IMR-90 (cell line): ENCODE results near the gene ERC2. TPM values are rescaled to one million over a fixed set of nuclear protein-coding genes. Genes with fewer than 3 reads are reported as not detected.

Experiments
- ATAC-seq: fragments of 200-7000 bp; cut with Tn5 transposase; 2 replicates; pipeline ENCODE4 v1.9.1; 2020; ENCODE audit warnings: low read depth, mild to moderate bottlenecking, moderate library complexity
- BruUV-seq: library from RNA; stranded (reverse); fragments of 400-500 nt; replicated peaks from 2 replicates; lab custom pipeline; 2021; lab: Mats Ljungman, UMichigan
- CTCF ChIA-PET: fragments of 300-600 bp; formaldehyde crosslinking; extraction: SDS; loops from one replicate; lab custom pipeline; 2021; ENCODE audit warnings: antibody characterized with exemption; lab: Yijun Ruan, JAX
- POLR2A ChIA-PET: fragments of 300-600 bp; sonication (Branson Sonifier 250); formaldehyde crosslinking; loops from one replicate; lab custom pipeline; 2022; ENCODE audit warnings: antibody characterized with exemption; ENCODE audit not compliant: unreplicated experiment; lab: Charles Lee
- DNase-seq: peaks from one replicate; pipeline ENCODE4 v3.0.0; 2013
- H2AFZ ChIP-seq: replicated peaks from 2 replicates; pipeline ENCODE3; 2013; ENCODE audit warnings: low read length, mild to moderate bottlenecking; ENCODE audit not compliant: poor library complexity
- H2AK5ac ChIP-seq: 2 replicates; pipeline ENCODE4 v1.6.1; 2013; ENCODE audit warnings: low read depth, low read length, inconsistent platforms
- H2AK9ac ChIP-seq: replicated peaks from 2 replicates; pipeline ENCODE3; 2013; ENCODE audit warnings: mild to moderate bottlenecking, low read depth, low read length, moderate library complexity; ENCODE audit not compliant: poor library complexity
- H2BK120ac ChIP-seq: 2 replicates; pipeline ENCODE4 v1.6.1; 2013; ENCODE audit warnings: low read depth, low read length, inconsistent platforms
- H2BK15ac ChIP-seq: 3 replicates; pipeline ENCODE4 v1.6.1; 2013; ENCODE audit warnings: low read depth, low read length, inconsistent platforms
- H2BK20ac ChIP-seq: 2 replicates; pipeline ENCODE4 v1.6.1; 2013; ENCODE audit warnings: low read depth, mild to moderate bottlenecking, inconsistent platforms, low read length, moderate library complexity
- H2BK5ac ChIP-seq: 2 replicates; pipeline ENCODE4 v1.6.1; 2013; ENCODE audit warnings: mild to moderate bottlenecking, low read depth, low read length, inconsistent platforms; ENCODE audit not compliant: poor library complexity, severe bottlenecking
- H3K14ac ChIP-seq: replicated peaks from 2 replicates; pipeline ENCODE4 v1.6.1; 2013; ENCODE audit warnings: low read depth, low read length, inconsistent platforms
- H3K18ac ChIP-seq: 2 replicates; pipeline ENCODE4 v1.6.1; 2013; ENCODE audit warnings: low read depth, low read length, control low read depth
- H3K23ac ChIP-seq: 2 replicates; pipeline ENCODE4 v1.6.1; 2013; ENCODE audit warnings: low read depth, low read length, inconsistent platforms
- H3K27ac ChIP-seq: 2 replicates; pipeline ENCODE4 v1.5.1; 2013; ENCODE audit warnings: mild to moderate bottlenecking, control low read depth, low read length; ENCODE audit not compliant: insufficient read depth
- H3K27me3 ChIP-seq: 2 replicates; pipeline ENCODE4 v1.6.1; 2013; ENCODE audit warnings: low read length; ENCODE audit not compliant: control insufficient read depth, insufficient read depth
- H3K36me3 ChIP-seq: 2 replicates; pipeline ENCODE4 v1.6.1; 2013; ENCODE audit warnings: low read length, mixed read lengths; ENCODE audit not compliant: control insufficient read depth, insufficient read depth
- H3K4ac ChIP-seq: 2 replicates; pipeline ENCODE4 v1.6.1; 2013; ENCODE audit warnings: low read depth, low read length, inconsistent platforms
- H3K4me1 ChIP-seq: 2 replicates; pipeline ENCODE4 v1.6.1; 2013; ENCODE audit warnings: low read length, mixed read lengths; ENCODE audit not compliant: control insufficient read depth, insufficient read depth
- H3K4me2 ChIP-seq: 2 replicates; pipeline ENCODE4 v1.6.1; 2013; ENCODE audit warnings: low read depth, mild to moderate bottlenecking, control low read depth, low read length, moderate library complexity
- H3K4me3 ChIP-seq: 2 replicates; pipeline ENCODE4 v1.5.1; 2013; ENCODE audit warnings: low read depth, mild to moderate bottlenecking, control low read depth, low read length, moderate library complexity; ENCODE audit not compliant: insufficient read depth
- H3K56ac ChIP-seq: 2 replicates; pipeline ENCODE4 v1.6.1; 2013; ENCODE audit warnings: low read length, inconsistent platforms; ENCODE audit not compliant: insufficient read depth; ENCODE audit errors: extremely low read depth
- H3K79me1 ChIP-seq, 2 experiments: 2 replicates each; pipeline ENCODE4 v1.6.1; 2013; ENCODE audit warnings: low read length in 2 of 2, inconsistent platforms in 1 of 2, low read depth in 1 of 2
- H3K9ac ChIP-seq: 2 replicates; pipeline ENCODE4 v1.6.1; 2013; ENCODE audit warnings: low read depth, low read length, control low read depth
- H3K9me1 ChIP-seq: 2 replicates; pipeline ENCODE4 v1.6.1; 2013; ENCODE audit warnings: low read length, inconsistent platforms; ENCODE audit not compliant: insufficient read depth
- H3K9me3 ChIP-seq: 2 replicates; pipeline ENCODE4 v1.6.1; 2013; ENCODE audit warnings: low read length; ENCODE audit not compliant: control insufficient read depth, insufficient read depth
- H4K20me1 ChIP-seq: 2 replicates; pipeline ENCODE4 v1.6.1; 2013; ENCODE audit warnings: low read length, inconsistent platforms; ENCODE audit not compliant: insufficient read depth
- H4K5ac ChIP-seq: 2 replicates; pipeline ENCODE4 v1.6.1; 2013; ENCODE audit warnings: mild to moderate bottlenecking, low read depth, low read length, control low read depth
- H4K8ac ChIP-seq, 2 experiments: 2 replicates each; pipeline ENCODE4 v1.6.1; 2013; ENCODE audit warnings: low read depth in 2 of 2, low read length in 2 of 2, control low read depth in 1 of 2, inconsistent platforms in 1 of 2
- H4K91ac ChIP-seq: 2 replicates; pipeline ENCODE4 v1.6.1; 2013; ENCODE audit warnings: low read depth, low read length, inconsistent platforms; ENCODE audit not compliant: insufficient read depth
- BHLHE40 ChIP-seq: fragments of 150-350 bp; IDR thresholded peaks from 2 replicates; pipeline ENCODE4 v1.6.1; 2016; ENCODE audit warnings: mild to moderate bottlenecking, low read depth, low read length
- CHD1 ChIP-seq: IDR thresholded peaks from 2 replicates; pipeline ENCODE4 v1.6.1; 2012; ENCODE audit warnings: low read depth, low read length, improper control_type of control experiment
- FOS ChIP-seq: fragments of 150-350 bp; IDR thresholded peaks from 2 replicates; pipeline ENCODE4 v1.6.1; 2016; ENCODE audit warnings: low read depth, low read length
- MAFK ChIP-seq: IDR thresholded peaks from 2 replicates; pipeline ENCODE4 v1.6.1; 2012; ENCODE audit warnings: low read depth, low read length, improper control_type of control experiment
- MAZ ChIP-seq: IDR thresholded peaks from 2 replicates; pipeline ENCODE4 v1.6.1; 2012; ENCODE audit warnings: low read depth, mild to moderate bottlenecking, low read length, improper control_type of control experiment, moderate library complexity, borderline replicate concordance
- MXI1 ChIP-seq: IDR thresholded peaks from 2 replicates; pipeline ENCODE4 v1.6.1; 2012; ENCODE audit warnings: low read depth, mild to moderate bottlenecking, low read length, moderate library complexity, borderline replicate concordance
- NFE2L2 ChIP-seq: fragments of 150-350 bp; IDR thresholded peaks from 2 replicates; pipeline ENCODE4 v1.6.1; 2016; ENCODE audit warnings: low read depth, mild to moderate bottlenecking, low read length
- POLR2A ChIP-seq: IDR thresholded peaks from 2 replicates; pipeline ENCODE4 v1.6.1; 2012; ENCODE audit warnings: mild to moderate bottlenecking, low read depth, low read length
- RAD21 ChIP-seq: IDR thresholded peaks from 2 replicates; pipeline ENCODE4 v1.6.1; 2012; ENCODE audit warnings: low read length, improper control_type of control experiment
- RFX5 ChIP-seq: IDR thresholded peaks from 2 replicates; pipeline ENCODE4 v1.8.0; 2012; ENCODE audit warnings: low read depth, mild to moderate bottlenecking, low read length, moderate library complexity
- SMC3 ChIP-seq: fragments of 150-350 bp; IDR thresholded peaks from 2 replicates; pipeline ENCODE4 v1.6.1; 2016; ENCODE audit warnings: low read depth, mild to moderate bottlenecking, antibody characterized with exemption, low read length, moderate library complexity
- dilution Hi-C: fragments of 300-500 bp; cut with HindIII; formaldehyde crosslinking; loops from one replicate; pipeline ENCODE4 v1.14.3; 2018; ENCODE audit warnings: low sequenced_read_pairs; ENCODE audit not compliant: unreplicated experiment
- in situ Hi-C: fragments of 300-500 bp; cut with MboI; formaldehyde crosslinking; loops from 3 replicates; pipeline ENCODE4 v1.14.3; 2019; ENCODE audit warnings: low sequenced_read_pairs, inconsistent platforms, mixed read lengths
- intact Hi-C: fragments of 100-400 bp; cut with micrococcal nuclease; formaldehyde crosslinking; loops from 2 replicates; pipeline ENCODE4 v1.10.0; 2022
- polyA plus RNA-seq, 3 experiments: library from polyadenylated mRNA; depleted of rRNA; stranded (reverse); fragments of >200 nt; gene quantifications; 2 replicates each; pipeline ENCODE4 v1.2.3, GENCODE V29; 2012; ENCODE audit warnings: low replicate concordance in 1 of 3
- total RNA-seq: library from RNA; depleted of rRNA; stranded (reverse); fragments of >200 nt; gene quantifications from 2 replicates; pipeline ENCODE4 v1.2.3, GENCODE V29; 2012
- TF ChIP-seq, protein P1 (sequence below): fragments of 150-350 bp; IDR thresholded peaks from 2 replicates; pipeline ENCODE4 v1.6.1; 2016; ENCODE audit warnings: low read depth, mild to moderate bottlenecking, low read length, moderate library complexity, borderline replicate concordance
- TF ChIP-seq, protein P2 (sequence below): fragments of 150-350 bp; IDR thresholded peaks from 2 replicates; pipeline ENCODE4 v1.6.1; 2017; ENCODE audit warnings: mild to moderate bottlenecking, antibody characterized with exemption, low read length, low read depth

ERC2 gene
- total and polyA plus RNA-seq, 2 of the 4 experiments (the other 2 are of a cell fraction): 0.17 to 0.18 TPM

- Histone ChIP-seq H3K79me1 (no peaks in the 10 kb centered on the region), H2BK120ac (no peak overlapping the region), H4K8ac (no peak overlapping the region), H3K4me3 (no peak overlapping the region), H3K9me1 (no peaks in the 10 kb centered on the region), H2AFZ (no peak overlapping the region), H2BK5ac (no peak overlapping the region), H3K27ac (no peak overlapping the region), H2BK20ac (no peak overlapping the region), H4K5ac (no peak overlapping the region), H3K9ac (no peak overlapping the region), H3K23ac (no peak overlapping the region), H3K18ac (no peak overlapping the region), H3K4ac (no peak overlapping the region), H3K14ac (no peak overlapping the region), H2BK15ac (no peak overlapping the region), H2AK9ac (no peak overlapping the region), H3K36me3 (no peaks in the 10 kb centered on the region), H3K4me2 (no peak overlapping the region), H4K20me1 (no peaks in the 10 kb centered on the region), H3K9me3 (no peaks in the 10 kb centered on the region), H2AK5ac (no peak overlapping the region), H3K56ac (no peak overlapping the region), H3K27me3 (no peaks in the 10 kb centered on the region), H4K91ac (no peak overlapping the region), H3K4me1 (no peaks in the 10 kb centered on the region)
- intact Hi-C loops (no loop called here), dilution Hi-C loops (no loop called here), in situ Hi-C loops (no loop called here)
- POLR2A ChIA-PET: no interaction called here
- DNase-seq (no peak), ATAC-seq (no peak)
- BruUV-seq: no TSS peak
- no peak for TF ChIP-seq MAZ
- TF ChIP-seq RFX5: no peak
- TF ChIP-seq, protein P1, sequence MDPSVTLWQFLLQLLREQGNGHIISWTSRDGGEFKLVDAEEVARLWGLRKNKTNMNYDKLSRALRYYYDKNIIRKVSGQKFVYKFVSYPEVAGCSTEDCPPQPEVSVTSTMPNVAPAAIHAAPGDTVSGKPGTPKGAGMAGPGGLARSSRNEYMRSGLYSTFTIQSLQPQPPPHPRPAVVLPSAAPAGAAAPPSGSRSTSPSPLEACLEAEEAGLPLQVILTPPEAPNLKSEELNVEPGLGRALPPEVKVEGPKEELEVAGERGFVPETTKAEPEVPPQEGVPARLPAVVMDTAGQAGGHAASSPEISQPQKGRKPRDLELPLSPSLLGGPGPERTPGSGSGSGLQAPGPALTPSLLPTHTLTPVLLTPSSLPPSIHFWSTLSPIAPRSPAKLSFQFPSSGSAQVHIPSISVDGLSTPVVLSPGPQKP: no peak
- no peak for TF ChIP-seq CHD1
- TF ChIP-seq NFE2L2: no peak
- no peak for TF ChIP-seq RAD21
- TF ChIP-seq BHLHE40: no peak
- TF ChIP-seq SMC3: no peak
- no peak for TF ChIP-seq POLR2A
- TF ChIP-seq, protein P2, sequence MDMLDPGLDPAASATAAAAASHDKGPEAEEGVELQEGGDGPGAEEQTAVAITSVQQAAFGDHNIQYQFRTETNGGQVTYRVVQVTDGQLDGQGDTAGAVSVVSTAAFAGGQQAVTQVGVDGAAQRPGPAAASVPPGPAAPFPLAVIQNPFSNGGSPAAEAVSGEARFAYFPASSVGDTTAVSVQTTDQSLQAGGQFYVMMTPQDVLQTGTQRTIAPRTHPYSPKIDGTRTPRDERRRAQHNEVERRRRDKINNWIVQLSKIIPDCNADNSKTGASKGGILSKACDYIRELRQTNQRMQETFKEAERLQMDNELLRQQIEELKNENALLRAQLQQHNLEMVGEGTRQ: no peak
- no peak for TF ChIP-seq FOS
- TF ChIP-seq MXI1: no peak
- TF ChIP-seq MAFK: no peak
- CTCF ChIA-PET: interaction anchor here (1.0 kb wide), 1 partner anchor 9 kb away, joined by 3 read pairs; no protein-coding TSS in a partner anchor
Observed at GRCh38 chr3:56356808-56357207, 111.5 kb downstream of the ERC2 start.
